Iris pigment epithelial cell (primary cell): ENCODE measurements around the gene RAPGEF5.

Source experiments
- DNase-seq: peaks from one replicate; pipeline ENCODE4 v3.0.0-alpha.2; 2011; ENCODE audit warnings: low read depth

The RAPGEF5 gene

GRCh38 chr7:22302951-22303423 is 54.0 kb downstream of the RAPGEF5 start:
- no peak for DNase-seq

GRCh38 chr7:22302193-22302592 is 54.8 kb downstream of the RAPGEF5 start:
- DNase-seq, result no peak

GRCh38 chr7:22301790-22302189 is 55.2 kb downstream of the RAPGEF5 start:
- no peak for DNase-seq

GRCh38 chr7:22300839-22301238 is 56.1 kb downstream of the RAPGEF5 start:
- no peak for DNase-seq

- no peak for DNase-seq
Observed at GRCh38 chr7:22296916-22297315, 60.0 kb downstream of the RAPGEF5 start.

GRCh38 chr7:22296265-22296566 is 60.7 kb downstream of the RAPGEF5 start:
- no peak for DNase-seq

- DNase-seq, result no peak
Observed at GRCh38 chr7:22295402-22296264, 61.3 kb downstream of the RAPGEF5 start.

GRCh38 chr7:22292531-22292930 is 64.4 kb downstream of the RAPGEF5 start:
- DNase-seq, result no peak

- DNase-seq, result no peak
Observed at GRCh38 chr7:22291977-22292376, 65.0 kb downstream of the RAPGEF5 start.

GRCh38 chr7:22288202-22288601 is 68.8 kb downstream of the RAPGEF5 start:
- DNase-seq, result no peak

GRCh38 chr7:22287412-22287811 is 69.5 kb downstream of the RAPGEF5 start:
- no peak for DNase-seq

GRCh38 chr7:22286436-22286835 is 70.5 kb downstream of the RAPGEF5 start:
- DNase-seq, result no peak

- DNase-seq, result no peak
Observed at GRCh38 chr7:22281481-22281880, 75.5 kb downstream of the RAPGEF5 start.

GRCh38 chr7:22280031-22280430 is 76.9 kb downstream of the RAPGEF5 start:
- no peak for DNase-seq

- DNase-seq, result no peak
Observed at GRCh38 chr7:22278660-22279059, 78.3 kb downstream of the RAPGEF5 start.

GRCh38 chr7:22277375-22277774 is 79.6 kb downstream of the RAPGEF5 start:
- DNase-seq, result no peak

GRCh38 chr7:22275661-22276060 is 81.3 kb downstream of the RAPGEF5 start:
- no peak for DNase-seq

GRCh38 chr7:22271311-22271710 is 85.6 kb downstream of the RAPGEF5 start:
- DNase-seq, result no peak

- DNase-seq, result no peak
Observed at GRCh38 chr7:22270371-22270770, 86.6 kb downstream of the RAPGEF5 start.

- DNase-seq, result no peak
Observed at GRCh38 chr7:22269963-22270362, 87.0 kb downstream of the RAPGEF5 start.

GRCh38 chr7:22268884-22269421 is 88.0 kb downstream of the RAPGEF5 start:
- DNase-seq, result no peak

- DNase-seq, result no peak
Observed at GRCh38 chr7:22267930-22268615, 88.9 kb downstream of the RAPGEF5 start.

GRCh38 chr7:22262538-22262937 is 94.4 kb downstream of the RAPGEF5 start:
- DNase-seq, result no peak
